Measurements from ENCODE around the gene SORCS2. TPM values are rescaled to one million over a fixed set of nuclear protein-coding genes. Genes with fewer than 3 reads are reported as not detected.
A peak's percentile ranks its signal among the peaks of the same experiment; 100 is the strongest.

SORCS2 gene
- total RNA-seq, 6 donors from 2014 or later: 2.2 to 28.3 (median 7.2) TPM

DNA sequence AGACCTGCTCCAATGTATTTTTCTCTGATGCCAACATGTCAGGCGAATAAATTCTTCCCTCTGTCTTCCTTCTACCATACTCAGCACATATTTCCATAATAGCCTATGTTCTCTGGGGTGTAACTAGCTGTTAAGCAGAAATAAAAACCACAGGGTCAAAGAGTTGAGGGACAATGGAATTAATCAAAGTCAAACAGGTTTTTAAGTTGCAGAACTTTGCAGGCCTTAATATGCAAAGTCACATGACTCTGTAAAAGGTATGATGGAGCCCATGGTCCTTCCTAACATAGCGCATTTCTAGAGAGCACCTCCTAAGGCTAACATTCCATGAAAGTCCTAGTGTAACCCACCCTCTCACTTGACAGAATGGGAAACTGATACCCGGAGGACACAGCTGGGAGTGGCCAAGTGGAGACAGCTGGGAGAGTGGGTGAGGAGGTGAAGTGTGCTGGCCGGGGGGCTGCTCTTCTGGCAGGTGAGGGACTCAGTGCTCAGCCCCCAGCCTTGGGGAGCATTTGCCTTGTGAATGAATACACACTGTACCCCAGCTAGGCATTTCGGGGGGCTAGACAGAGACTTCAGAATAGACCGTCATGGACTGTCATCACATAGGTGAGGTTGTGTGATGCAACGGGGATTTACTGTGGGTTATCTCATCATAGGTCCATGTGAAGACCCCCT, 8.4 kb upstream of the SORCS2 start:
- H3K27me3 ChIP-seq: peaks cover 0 to 2% (median 0%) of the 10 kb centered on the region in 4 donors
- peaks cover 0 to 8% (median 7%) of the 10 kb centered on the region in 4 donors for H3K9me3 ChIP-seq
- no peak overlapping the region for H3K27ac ChIP-seq
- TF ChIP-seq POLR2A (IDR thresholded peaks at IDR 0.05): no peak
- TF ChIP-seq POLR2AphosphoS5 (IDR thresholded peaks at IDR 0.05): no peak
- TF ChIP-seq, protein P1, sequence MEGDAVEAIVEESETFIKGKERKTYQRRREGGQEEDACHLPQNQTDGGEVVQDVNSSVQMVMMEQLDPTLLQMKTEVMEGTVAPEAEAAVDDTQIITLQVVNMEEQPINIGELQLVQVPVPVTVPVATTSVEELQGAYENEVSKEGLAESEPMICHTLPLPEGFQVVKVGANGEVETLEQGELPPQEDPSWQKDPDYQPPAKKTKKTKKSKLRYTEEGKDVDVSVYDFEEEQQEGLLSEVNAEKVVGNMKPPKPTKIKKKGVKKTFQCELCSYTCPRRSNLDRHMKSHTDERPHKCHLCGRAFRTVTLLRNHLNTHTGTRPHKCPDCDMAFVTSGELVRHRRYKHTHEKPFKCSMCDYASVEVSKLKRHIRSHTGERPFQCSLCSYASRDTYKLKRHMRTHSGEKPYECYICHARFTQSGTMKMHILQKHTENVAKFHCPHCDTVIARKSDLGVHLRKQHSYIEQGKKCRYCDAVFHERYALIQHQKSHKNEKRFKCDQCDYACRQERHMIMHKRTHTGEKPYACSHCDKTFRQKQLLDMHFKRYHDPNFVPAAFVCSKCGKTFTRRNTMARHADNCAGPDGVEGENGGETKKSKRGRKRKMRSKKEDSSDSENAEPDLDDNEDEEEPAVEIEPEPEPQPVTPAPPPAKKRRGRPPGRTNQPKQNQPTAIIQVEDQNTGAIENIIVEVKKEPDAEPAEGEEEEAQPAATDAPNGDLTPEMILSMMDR (IDR thresholded peaks at IDR 0.05): no peak
- no peak for TF ChIP-seq EP300 (IDR thresholded peaks at IDR 0.05)
- no peaks in the 10 kb centered on the region for H3K36me3 ChIP-seq
- no peak overlapping the region for H3K4me3 ChIP-seq
- no peak for DNase-seq
- no peak for ATAC-seq (ENCODE audit: low FRiP score in 2 of 2)
- no peaks in the 10 kb centered on the region for H3K4me1 ChIP-seq
- WGBS, 2 donors: 88 to 90% methylated on average over 4 to 7 of the region's 7 CpGs

DNA sequence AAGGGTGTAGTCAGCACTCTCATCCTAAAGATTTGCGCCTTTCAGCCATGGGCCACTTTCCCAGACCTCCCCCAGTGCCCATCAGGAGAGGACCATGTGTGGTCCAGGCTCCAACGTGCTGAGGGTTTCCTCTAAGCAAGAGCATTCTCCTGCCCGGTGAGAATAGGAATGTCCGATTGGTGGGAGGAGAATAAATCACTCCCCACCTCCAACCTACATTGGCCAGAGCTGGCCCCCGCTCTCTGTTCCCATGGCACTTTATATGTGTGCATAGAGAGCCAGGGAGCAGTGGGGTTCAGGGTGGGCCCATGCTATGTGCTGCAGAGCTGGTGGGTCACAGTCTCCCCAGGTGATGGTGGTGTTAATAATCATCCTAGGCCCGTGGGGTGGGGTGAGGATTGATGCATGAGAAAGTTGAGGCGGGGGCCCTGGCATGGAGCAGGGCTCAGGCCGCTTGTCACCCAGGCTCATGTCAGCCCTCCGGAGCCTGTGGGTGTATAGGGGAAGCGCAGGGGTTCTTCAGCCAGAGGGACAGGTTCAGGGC, 6.8 kb upstream of the SORCS2 start:
- Histone ChIP-seq H3K36me3 (no peaks in the 10 kb centered on the region), H3K4me3 (no peak overlapping the region), H3K27me3 (peaks cover 0 to 2% (median 0%) of the 10 kb centered on the region in 4 donors), H3K9me3 (no peaks in the 10 kb centered on the region), H3K27ac (no peak overlapping the region), H3K4me1 (no peaks in the 10 kb centered on the region)
- no peak for DNase-seq
- ATAC-seq (ENCODE audit: low FRiP score in 2 of 2): peak in 1 of 2 donors; percentile 30
- TF ChIP-seq POLR2AphosphoS5 (IDR thresholded peaks at IDR 0.05) (no peak), EP300 (IDR thresholded peaks at IDR 0.05) (no peak), POLR2A (IDR thresholded peaks at IDR 0.05) (no peak)
- TF ChIP-seq, protein P1 (IDR thresholded peaks at IDR 0.05): no peak
- 80 to 91% methylated on average over 5 to 10 of the region's 10 CpGs for WGBS, 2 donors

DNA sequence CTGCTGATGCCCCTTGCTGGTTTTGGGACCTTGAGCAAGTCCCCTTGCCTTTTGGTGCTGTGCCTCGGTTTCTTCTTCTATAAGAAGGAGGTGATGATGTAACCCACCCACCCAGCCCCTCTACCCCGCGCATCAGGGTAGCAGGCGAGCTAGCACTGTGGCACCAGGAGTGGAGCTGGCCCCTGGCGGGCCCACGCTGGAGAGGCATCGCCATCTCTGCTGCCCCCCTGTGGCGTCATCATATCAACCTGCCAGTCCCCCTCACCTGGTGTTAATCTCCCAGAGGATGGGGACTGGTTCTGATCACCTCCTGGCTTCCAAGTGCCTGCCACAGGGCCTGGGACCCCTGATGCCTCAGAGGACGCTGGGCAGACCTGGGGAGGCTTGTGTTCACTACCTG, 6.3 kb upstream of the SORCS2 start:
- no peak overlapping the region for H3K4me3 ChIP-seq
- H3K9me3 ChIP-seq: no peaks in the 10 kb centered on the region
- DNase-seq (no peak), ATAC-seq (ENCODE audit: low FRiP score in 2 of 2) (peak in 1 of 2 donors; percentile 8)
- no peaks in the 10 kb centered on the region for H3K36me3 ChIP-seq
- TF ChIP-seq, protein P1 (IDR thresholded peaks at IDR 0.05): peak in 1 of 6 experiments; percentile 12
- TF ChIP-seq POLR2A (IDR thresholded peaks at IDR 0.05): no peak
- WGBS, 2 donors: 38 to 61% methylated on average over 1 to 8 of the region's 9 CpGs
- no peaks in the 10 kb centered on the region for H3K4me1 ChIP-seq
- H3K27ac ChIP-seq: no peak overlapping the region
- H3K27me3 ChIP-seq: peaks cover 0 to 2% (median 0%) of the 10 kb centered on the region in 4 donors

DNA sequence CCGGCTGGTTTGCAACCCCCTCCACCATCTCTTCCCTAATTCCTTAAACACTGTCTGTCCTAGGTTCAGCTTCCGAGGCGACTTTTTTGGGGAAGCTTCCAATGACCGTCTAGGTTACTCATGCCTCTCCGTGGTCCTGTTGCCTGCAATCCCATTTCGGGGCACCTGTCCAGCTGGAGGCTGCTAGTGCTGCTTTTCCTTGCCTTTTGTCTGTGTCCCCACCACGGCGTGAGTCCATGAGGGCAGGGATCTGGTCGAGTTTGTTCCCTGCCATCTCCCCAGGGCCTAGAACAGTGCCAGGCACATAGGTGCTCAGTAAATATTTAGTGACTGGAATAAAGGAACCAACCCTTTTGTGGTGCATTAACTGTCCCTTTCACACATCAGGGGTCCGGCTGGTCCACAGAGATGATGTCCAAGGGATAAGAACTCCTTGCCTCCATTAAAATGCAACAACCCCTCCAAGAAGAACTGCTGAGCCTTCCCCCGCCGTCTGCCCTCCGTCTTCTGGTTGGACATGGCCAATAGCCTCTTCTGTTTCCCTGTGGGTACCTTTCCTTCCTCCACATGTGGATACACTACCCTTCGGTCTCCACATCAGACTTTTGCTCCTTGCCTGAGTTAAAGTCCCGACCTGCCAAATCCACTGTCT, 5.7 kb upstream of the SORCS2 start:
- Histone ChIP-seq H3K4me1 (no peaks in the 10 kb centered on the region), H3K9me3 (no peaks in the 10 kb centered on the region), H3K27me3 (peaks cover 0 to 2% (median under 1%) of the 10 kb centered on the region in 4 donors), H3K36me3 (no peaks in the 10 kb centered on the region), H3K4me3 (no peak overlapping the region), H3K27ac (no peak overlapping the region)
- DNase-seq (no peak), ATAC-seq (ENCODE audit: low FRiP score in 2 of 2) (no peak)
- TF ChIP-seq EP300 (IDR thresholded peaks at IDR 0.05) (no peak), POLR2AphosphoS5 (IDR thresholded peaks at IDR 0.05) (no peak), POLR2A (IDR thresholded peaks at IDR 0.05) (no peak)
- TF ChIP-seq, protein P1 (IDR thresholded peaks at IDR 0.05): no peak
- 72 to 74% methylated on average over 14 to 15 of the region's 15 CpGs for WGBS, 2 donors
